Endothelial cell of umbilical vein (primary cell): Measurements from ENCODE around the gene ANKS1B. TPM values are rescaled to one million over a fixed set of nuclear protein-coding genes. Genes with fewer than 3 reads are reported as not detected.

ENCODE experiments used
- BruUV-seq: library from RNA; stranded (reverse); fragments of 400-500 nt; replicated peaks from 2 replicates; lab custom pipeline; 2021; lab: Mats Ljungman, UMichigan
- CTCF ChIA-PET: fragments of 300-600, 350-600 bp; sonication (Branson Sonifier 250); formaldehyde crosslinking; loops from one replicate; lab custom pipeline; 2021; ENCODE audit warnings: antibody characterized with exemption, inconsistent platforms; lab: Charles Lee
- POLR2A ChIA-PET: fragments of 300-600, 350-600 bp; sonication (Branson Sonifier 250); formaldehyde crosslinking; loops from one replicate; lab custom pipeline; 2021; ENCODE audit warnings: antibody characterized with exemption, inconsistent platforms; lab: Charles Lee
- DNase-seq: peaks from one replicate; pipeline ENCODE4 v3.0.0-alpha.2; 2011; ENCODE audit warnings: low read depth, low spot score
- FAIRE-seq: peaks from 2 replicates; lab custom pipeline; 2011; peaks lifted over from hg19 to GRCh38; lab: Jason Lieb, UNC
- H2AFZ ChIP-seq: 2 replicates; pipeline ENCODE4 v1.6.0; 2012; ENCODE audit warnings: low read depth, low read length, control low read depth, inconsistent platforms
- H3K27ac ChIP-seq: 2 replicates; pipeline ENCODE4 v1.5.1; 2011; ENCODE audit warnings: low read depth, mild to moderate bottlenecking, control low read depth, low read length, moderate library complexity; ENCODE audit not compliant: insufficient read depth
- H3K27me3 ChIP-seq, 2 experiments: 2 replicates each; pipeline versions ENCODE4 v1.6.0 to v1.6.1; 2011; ENCODE audit warnings: low read length in 2 of 2, mixed read lengths in 1 of 2; ENCODE audit not compliant: control insufficient read depth in 2 of 2, insufficient read depth in 2 of 2
- H3K36me3 ChIP-seq, 2 experiments: 2 replicates in 1 of 2; 3 replicates in 1 of 2; pipeline ENCODE4 v1.5.1; 2011; ENCODE audit warnings: low read length in 2 of 2, mild to moderate bottlenecking in 1 of 2, moderate library complexity in 1 of 2; ENCODE audit not compliant: control insufficient read depth in 2 of 2, insufficient read depth in 2 of 2; ENCODE audit errors: extremely low read depth in 1 of 2
- H3K4me1 ChIP-seq: 3 replicates; pipeline ENCODE4 v1.5.1; 2011; ENCODE audit warnings: mild to moderate bottlenecking, low read length; ENCODE audit not compliant: control insufficient read depth, insufficient read depth; ENCODE audit errors: extremely low read depth
- H3K4me2 ChIP-seq: 2 replicates; pipeline ENCODE4 v1.6.1; 2011; ENCODE audit warnings: low read length, control low read depth, mixed read lengths; ENCODE audit not compliant: insufficient read depth
- H3K4me3 ChIP-seq, 3 experiments: fragments of 200-600 bp in 1 of 3; sonication (generic), shearing (Covaris generic) in 1 of 3; replicated peaks in 1 of 3; 2 replicates each; pipeline ENCODE4 v1.5.1; 2011 to 2016; ENCODE audit warnings: control low read depth in 3 of 3, low read length in 3 of 3, mild to moderate bottlenecking in 2 of 3, inconsistent platforms in 1 of 3, low read depth in 1 of 3, moderate library complexity in 1 of 3; ENCODE audit not compliant: insufficient read depth in 1 of 3
- H3K79me2 ChIP-seq: 2 replicates; pipeline ENCODE4 v1.6.0; 2012; ENCODE audit warnings: low read length, inconsistent platforms; ENCODE audit not compliant: control insufficient read depth, insufficient read depth
- H3K9ac ChIP-seq: replicated peaks from 2 replicates; pipeline ENCODE3; 2011; ENCODE audit warnings: low read length, control low read depth; ENCODE audit not compliant: insufficient read depth; ENCODE audit errors: extremely low read depth
- H3K9me1 ChIP-seq: replicated peaks from 3 replicates; pipeline ENCODE4 v1.6.0; 2011; ENCODE audit warnings: mild to moderate bottlenecking, low read length; ENCODE audit not compliant: control insufficient read depth, insufficient read depth; ENCODE audit errors: extremely low read depth
- H3K9me3 ChIP-seq: replicated peaks from 2 replicates; pipeline ENCODE4 v1.5.1; 2012; ENCODE audit warnings: low read length, inconsistent platforms; ENCODE audit not compliant: control insufficient read depth, insufficient read depth
- H4K20me1 ChIP-seq: replicated peaks from 2 replicates; pipeline ENCODE3; 2011; ENCODE audit warnings: mild to moderate bottlenecking, low read length; ENCODE audit not compliant: control insufficient read depth, insufficient read depth; ENCODE audit errors: extremely low read depth
- CTCF ChIP-seq, 2 donors: IDR thresholded peaks; 1 replicate in 1 of 2; 2 replicates in 1 of 2; pipeline ENCODE4 v1.5.1; 2011; ENCODE audit warnings: low read length in 2 of 2, mild to moderate bottlenecking in 2 of 2, moderate library complexity in 2 of 2, control low read depth in 1 of 2, inconsistent platforms in 1 of 2, low read depth in 1 of 2; ENCODE audit not compliant: insufficient read depth in 1 of 2; ENCODE audit errors: extremely low read depth in 1 of 2
- EZH2 ChIP-seq: IDR thresholded peaks from 2 replicates; pipeline ENCODE4 v1.6.1; 2012; ENCODE audit warnings: borderline replicate concordance, low read depth, mild to moderate bottlenecking, moderate library complexity, low read length, inconsistent platforms; ENCODE audit not compliant: severe bottlenecking
- FOS ChIP-seq: IDR thresholded peaks from 2 replicates; pipeline ENCODE4 v1.6.1; 2011; ENCODE audit warnings: mild to moderate bottlenecking, low read length, moderate library complexity, borderline replicate concordance; ENCODE audit not compliant: insufficient read depth
- GATA2 ChIP-seq: IDR thresholded peaks from 2 replicates; pipeline ENCODE4 v1.7.0; 2011; ENCODE audit warnings: low read depth, mild to moderate bottlenecking, moderate library complexity, mixed read lengths, low read length; ENCODE audit not compliant: insufficient read length, insufficient read depth
- JUN ChIP-seq: IDR thresholded peaks from 2 replicates; pipeline ENCODE4 v1.6.1; 2011; ENCODE audit warnings: borderline replicate concordance, low read depth; ENCODE audit not compliant: insufficient read length, insufficient read depth
- MAX ChIP-seq: IDR thresholded peaks from 2 replicates; pipeline ENCODE4 v1.6.1; 2011; ENCODE audit not compliant: insufficient read depth, insufficient read length
- MYC ChIP-seq: IDR thresholded peaks from one replicate; pipeline ENCODE4 v1.6.1; 2011; ENCODE audit warnings: mild to moderate bottlenecking, low read depth, low read length
- POLR2A ChIP-seq: IDR thresholded peaks from 2 replicates; pipeline ENCODE4 v1.6.1; 2012; ENCODE audit warnings: low read depth, mild to moderate bottlenecking, control low read depth, low read length
- POLR2AphosphoS5 ChIP-seq: IDR thresholded peaks from 2 replicates; pipeline ENCODE4 v1.6.1; 2012; ENCODE audit warnings: low read depth, mild to moderate bottlenecking, control low read depth, low read length, moderate library complexity; ENCODE audit not compliant: insufficient read depth
- dilution Hi-C: fragments of 300-500 bp; cut with MboI; formaldehyde crosslinking; loops from one replicate; pipeline ENCODE4 v1.15.0; 2019; ENCODE audit warnings: low sequenced_read_pairs; ENCODE audit not compliant: extremely low pct_ligation_motif_present
- intact Hi-C: fragments of 100-400 bp; cut with micrococcal nuclease; formaldehyde crosslinking; loops from one replicate; pipeline ENCODE4 v1.10.0; 2022
- polyA plus RNA-seq, 4 experiments: library from polyadenylated mRNA; depleted of rRNA in 3 of 4; stranded (reverse) in 3 of 4; unstranded in 1 of 4; fragments of >200 nt; gene quantifications; 2 replicates each; pipeline versions ENCODE4 v1.2.1 to v1.2.3, GENCODE V29; 2011 to 2012; ENCODE audit warnings: missing spikeins in 1 of 4
- total RNA-seq: library from RNA; stranded (reverse); gene quantifications from 2 replicates; pipeline ENCODE4 v1.2.3, GENCODE V29; 2021

ANKS1B gene
- total and polyA plus RNA-seq, 2 donors (not counting 3 experiments of a cell fraction or from before 2014, with no cell fraction given) = 0.15 to 0.38 TPM

DNA sequence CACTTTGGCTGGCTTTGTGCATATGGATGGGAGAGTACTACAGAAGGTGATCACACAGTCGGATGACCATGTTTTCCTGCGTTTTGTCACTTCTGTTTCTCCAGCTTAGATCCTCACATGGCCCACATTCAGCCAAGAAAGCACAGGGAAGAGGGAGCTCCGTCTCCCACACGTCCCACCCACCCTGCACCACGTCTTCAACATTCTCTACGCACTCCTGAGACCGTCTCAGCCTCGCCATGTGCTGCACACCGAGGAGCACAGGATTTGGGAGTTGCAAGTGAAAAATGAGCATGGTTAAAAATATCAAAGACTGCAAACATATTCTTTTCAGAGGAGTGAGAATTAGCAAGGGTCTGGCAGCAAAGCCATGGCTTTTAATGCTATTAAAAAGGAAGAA is 1217.5 kb downstream of the ANKS1B start:
- CTCF ChIA-PET = no interaction called here

More for the DNA sequence above, 1217.5 kb downstream of the ANKS1B start:
- Histone ChIP-seq H3K9me1 (no peaks in the 10 kb centered on the region), H3K9ac (no peak overlapping the region), H3K79me2 (no peaks in the 10 kb centered on the region), H3K9me3 (no peaks in the 10 kb centered on the region), H3K36me3 (no peaks in the 10 kb centered on the region), H4K20me1 (no peaks in the 10 kb centered on the region), H2AFZ (no peak overlapping the region), H3K27me3 (peaks cover 2 to 4% of the 10 kb centered on the region in 2 experiments), H3K27ac (no peak overlapping the region), H3K4me1 (no peaks in the 10 kb centered on the region), H3K4me2 (no peak overlapping the region), H3K4me3 (no peak overlapping the region)
- TF ChIP-seq JUN (no peak), CTCF (IDR thresholded peaks at IDR 0.05; ENCODE audit: extremely low read depth in 1 of 2, insufficient read depth in 1 of 2, low read depth in 1 of 2, low read length in 2 of 2) (no peak), GATA2 (no peak), POLR2A (no peak), FOS (no peak), MAX (no peak), EZH2 (no peak), POLR2AphosphoS5 (no peak), MYC (no peak)
- dilution Hi-C loops = no loop called here
- no peak for DNase-seq
- FAIRE-seq = no peak
- no TSS peak for BruUV-seq
- POLR2A ChIA-PET = no interaction called here
- intact Hi-C loops = no loop called here
